ENCODE results near the gene DTX4. TPM values are rescaled to one million over a fixed set of nuclear protein-coding genes. Genes with fewer than 3 reads are reported as not detected.
A peak's percentile ranks its signal among the peaks of the same experiment; 100 is the strongest.
"Not testable (repeated sequence)": the region's sequence is repeated elsewhere in the genome, so short reads cannot be mapped to it uniquely, and the experiment has no call there.

DTX4 gene
- under 1 TPM; 0.62 to 0.69 TPM for total RNA-seq

DNA sequence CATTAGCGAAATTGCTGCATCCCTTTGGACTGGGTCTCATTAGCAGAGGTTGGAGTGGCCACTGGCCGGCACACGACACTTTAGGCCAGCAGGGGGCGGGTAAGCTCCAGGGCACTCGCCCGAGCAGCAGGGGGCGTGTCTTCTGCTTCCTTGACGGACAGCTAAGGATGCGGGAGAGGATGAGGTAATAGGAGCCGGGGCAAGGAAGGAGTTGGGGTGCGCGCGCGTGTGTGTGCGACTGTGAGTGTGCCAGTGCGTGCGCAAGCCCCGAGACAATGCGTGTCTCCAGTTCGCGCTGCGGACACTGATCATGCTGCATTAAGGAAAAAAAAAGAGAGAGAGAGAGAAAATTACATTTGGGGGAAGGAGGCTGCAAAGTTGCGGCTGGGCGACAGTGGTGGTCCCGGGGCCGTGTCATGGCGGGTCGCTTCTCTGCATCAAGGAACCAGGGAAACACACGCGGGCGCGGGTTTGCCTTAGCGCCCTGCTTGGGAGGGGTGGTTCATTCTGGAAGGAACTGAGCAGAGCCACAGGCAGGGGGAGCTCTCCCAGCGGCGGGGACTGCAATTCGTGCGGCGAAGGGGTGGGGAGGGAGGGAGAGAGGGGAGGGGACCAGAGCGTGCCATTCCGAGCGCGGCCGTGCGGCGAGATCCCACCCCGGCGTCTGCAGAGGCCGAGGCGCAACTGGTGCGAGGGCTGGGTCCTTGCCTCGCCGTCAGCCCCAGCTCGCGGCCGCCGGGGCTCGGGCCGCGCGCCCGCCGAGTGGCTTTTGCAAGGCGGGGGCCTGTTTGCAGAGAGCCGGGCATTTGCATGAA lies at the start of gene DTX4:
Gene DTX4 (plus strand): TSS at position 625 of the 815 bp plus-strand sequence. CDS start 464 bp downstream, outside the sequence.
- peak; percentile 92 for DNase-seq
- CTCF ChIA-PET: interaction anchor here (0.6 to 4.1 kb wide), 38 partner anchors 9 to 1484 kb away, joined by 3 to 41 read pairs (median 4); partner anchors contain the start of genes MPEG1 and OR5A2
- POLR2A ChIA-PET: interaction anchor here (0.8 kb wide), 1 partner anchor 16 kb away, joined by 3 read pairs; no protein-coding TSS in a partner anchor
- Mint-ChIP-seq H3K27me3 (peaks cover 32% of the 10 kb centered on the region), H3K27ac (peak within 1 kb of the TSS; percentile 31), H3K4me3 (peak within 1 kb of the TSS; percentile 78), H3K4me1 (peaks cover 7% of the 10 kb centered on the region), H3K36me3 (ENCODE audit: low read depth) (no peaks in the 10 kb centered on the region), H3K9me3 (no peaks in the 10 kb centered on the region)

DNA sequence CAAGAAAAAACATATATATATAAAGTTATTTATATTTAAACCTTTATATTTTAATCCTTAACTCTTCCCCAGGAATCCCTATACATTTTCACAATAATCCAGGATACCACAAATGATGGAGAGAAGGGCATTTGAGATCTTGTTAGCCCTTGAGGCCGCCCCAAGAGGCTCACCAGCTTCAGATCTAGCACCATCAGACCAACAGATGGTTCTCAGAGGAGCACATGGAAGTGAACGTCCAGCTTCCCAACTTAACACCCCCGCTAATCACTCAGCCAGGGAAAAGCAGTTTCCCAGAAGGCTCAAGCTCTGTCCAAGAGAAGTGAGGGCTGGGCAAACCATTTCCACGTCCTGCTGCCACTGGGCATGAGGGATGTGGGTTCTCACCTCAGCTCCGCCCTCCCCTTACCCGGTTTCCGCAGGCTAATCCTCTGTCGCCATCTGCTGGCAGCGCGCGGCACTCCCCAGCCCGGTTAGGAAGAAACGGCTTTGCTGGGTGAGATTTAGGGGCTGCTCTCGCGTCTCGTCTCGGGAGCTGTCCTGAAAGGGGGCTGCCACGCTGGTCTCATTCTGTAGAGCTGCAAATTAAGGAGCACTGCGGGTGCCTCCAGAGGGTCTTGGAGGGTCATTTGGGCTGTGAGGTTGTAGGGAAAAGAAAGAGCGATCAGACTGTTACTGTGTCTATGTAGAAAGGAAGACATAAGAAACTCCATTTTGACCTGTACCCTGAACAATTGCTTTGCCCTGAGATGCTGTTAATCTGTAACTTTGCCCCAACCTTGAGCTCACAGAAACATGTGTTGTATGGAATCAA lies 36.1 kb upstream of the DTX4 start:
- Mint-ChIP-seq H3K36me3 (ENCODE audit: low read depth) (peaks cover 51% of the 10 kb centered on the region), H3K9me3 (peaks cover 14% of the 10 kb centered on the region), H3K27ac (no peak overlapping the region), H3K4me1 (peaks cover 27% of the 10 kb centered on the region), H3K27me3 (no peaks in the 10 kb centered on the region), H3K4me3 (no peak overlapping the region)
- DNase-seq: peak; percentile 89
- ChIA-PET POLR2A (interaction anchor here (0.9 kb wide), 1 partner anchor 29 kb away, joined by 3 read pairs; no protein-coding TSS in a partner anchor), CTCF (interaction anchor here (0.7 to 2.2 kb wide), 23 partner anchors 8 to 499 kb away, joined by 3 to 21 read pairs (median 6); partner anchors contain the start of genes DTX4 and FAM111B)

DNA sequence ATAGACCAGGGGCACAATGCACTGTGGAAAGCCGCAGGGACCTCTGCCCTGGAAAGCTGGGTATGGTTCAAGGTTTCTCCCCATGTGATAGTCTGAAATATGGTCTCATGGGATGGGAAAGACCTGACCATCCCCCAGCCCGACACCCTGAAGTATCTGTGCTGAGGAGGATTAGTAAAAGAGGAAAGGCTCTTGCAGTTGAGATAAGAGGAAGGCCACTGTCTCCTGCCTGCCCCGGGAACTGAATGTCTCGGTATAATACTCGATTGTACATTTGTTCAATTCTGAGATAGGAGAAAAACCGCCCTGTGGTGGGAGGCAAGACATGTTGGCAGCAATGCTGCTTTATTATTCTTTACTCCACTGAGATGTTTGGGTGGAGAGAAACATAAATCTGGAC lies 35.4 kb upstream of the DTX4 start:
- peaks cover 46% of the 10 kb centered on the region for H3K36me3 Mint-ChIP-seq (ENCODE audit: low read depth)
- not testable (repeated sequence) for H3K27me3 Mint-ChIP-seq

DNA sequence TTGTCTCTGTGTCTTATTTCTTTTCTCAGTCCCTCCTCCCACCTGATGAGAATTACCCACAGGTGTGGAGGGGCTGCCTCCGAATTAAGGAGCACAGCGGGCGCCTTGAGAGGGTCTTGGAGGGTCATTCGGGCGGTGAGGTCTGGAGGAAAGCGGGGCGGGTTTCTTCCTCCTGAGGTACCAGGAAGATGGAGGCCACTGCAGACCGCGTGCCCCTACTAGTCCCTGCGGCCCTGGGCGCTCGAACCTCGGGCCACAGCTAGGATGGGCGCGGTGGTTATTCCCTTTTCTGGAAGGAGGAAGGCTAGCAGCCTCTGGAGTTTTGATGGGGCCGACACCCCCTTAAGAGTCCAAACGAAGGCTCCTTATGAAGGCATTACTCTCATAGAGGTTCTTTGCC lies 34.7 kb upstream of the DTX4 start:
- Mint-ChIP-seq H3K36me3 (ENCODE audit: low read depth) (peaks cover 40% of the 10 kb centered on the region), H3K27me3 (no peaks in the 10 kb centered on the region), H3K27ac (no peak overlapping the region), H3K4me1 (peaks cover 39% of the 10 kb centered on the region), H3K9me3 (peaks cover 9% of the 10 kb centered on the region), H3K4me3 (no peak overlapping the region)
- POLR2A ChIA-PET: no interaction called here
- no peak for DNase-seq
- CTCF ChIA-PET: no interaction called here

More for the DNA sequence above, 35.4 kb upstream of the DTX4 start:
- DNase-seq, H3K4me3 Mint-ChIP-seq, H3K27ac Mint-ChIP-seq, POLR2A ChIA-PET: not testable (repeated sequence)
- CTCF ChIA-PET: interaction anchor here (1.1 to 2.2 kb wide), 16 partner anchors 8 to 83 kb away, joined by 3 to 21 read pairs (median 6); partner anchors contain the start of gene DTX4
- peaks cover 34% of the 10 kb centered on the region for H3K4me1 Mint-ChIP-seq
- peaks cover 11% of the 10 kb centered on the region for H3K9me3 Mint-ChIP-seq

DNA sequence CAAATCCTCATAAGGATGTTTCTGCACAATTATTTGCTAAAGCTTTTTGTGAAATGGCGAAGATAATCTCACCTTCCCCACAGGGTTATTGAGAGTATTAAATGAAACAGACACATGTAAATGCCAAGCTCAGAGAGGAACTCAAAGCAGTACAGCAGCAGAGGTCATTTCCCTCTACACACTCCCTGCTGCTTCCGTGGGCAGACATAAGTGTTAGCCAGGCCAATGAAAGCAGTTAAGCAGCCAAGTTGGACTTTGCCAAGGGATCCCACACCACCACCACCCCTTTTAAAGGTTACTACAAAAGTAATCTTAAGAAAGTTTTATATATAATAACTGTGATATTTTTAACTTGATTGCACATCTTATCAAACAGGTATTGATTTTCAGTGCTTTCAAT lies 33.3 kb upstream of the DTX4 start:
- Mint-ChIP-seq H3K27ac (no peak overlapping the region), H3K4me3 (no peak overlapping the region), H3K4me1 (peaks cover 40% of the 10 kb centered on the region), H3K36me3 (ENCODE audit: low read depth) (peaks cover 32% of the 10 kb centered on the region), H3K9me3 (no peaks in the 10 kb centered on the region), H3K27me3 (no peaks in the 10 kb centered on the region)
- ChIA-PET POLR2A (no interaction called here), CTCF (interaction anchor here (0.5 kb wide), 1 partner anchor 448 kb away, joined by 4 read pairs; no protein-coding TSS in a partner anchor)
- DNase-seq: no peak

DNA sequence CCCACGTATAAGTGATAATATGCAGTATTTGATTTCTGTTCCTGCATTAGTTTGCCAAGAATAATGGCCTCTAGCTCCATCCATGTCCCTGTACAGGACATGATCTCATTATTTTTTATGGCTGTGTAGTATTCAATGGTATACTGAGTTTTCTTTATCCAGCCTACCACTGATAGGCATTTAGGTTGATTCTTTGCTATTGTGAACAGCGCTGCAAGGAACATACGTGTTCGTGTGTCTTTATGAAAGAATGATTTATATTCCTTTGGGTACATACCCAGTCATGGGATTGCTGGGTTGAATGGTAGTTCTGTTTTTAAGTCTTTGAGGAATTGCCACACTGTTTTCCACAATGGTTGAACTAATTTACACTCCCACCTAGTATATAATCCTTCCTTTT lies 30.7 kb upstream of the DTX4 start:
- ChIA-PET CTCF (interaction anchor here (1.6 kb wide), 1 partner anchor 11 kb away, joined by 3 read pairs; no protein-coding TSS in a partner anchor), POLR2A (no interaction called here)
- H3K36me3 Mint-ChIP-seq (ENCODE audit: low read depth): peaks cover 35% of the 10 kb centered on the region
- H3K9me3 Mint-ChIP-seq: no peaks in the 10 kb centered on the region
- no peak for DNase-seq
- peak overlapping the region; percentile 89 for H3K4me3 Mint-ChIP-seq
- peak overlapping the region; percentile 96 for H3K27ac Mint-ChIP-seq
- no peaks in the 10 kb centered on the region for H3K27me3 Mint-ChIP-seq
- H3K4me1 Mint-ChIP-seq: peaks cover 43% of the 10 kb centered on the region

DNA sequence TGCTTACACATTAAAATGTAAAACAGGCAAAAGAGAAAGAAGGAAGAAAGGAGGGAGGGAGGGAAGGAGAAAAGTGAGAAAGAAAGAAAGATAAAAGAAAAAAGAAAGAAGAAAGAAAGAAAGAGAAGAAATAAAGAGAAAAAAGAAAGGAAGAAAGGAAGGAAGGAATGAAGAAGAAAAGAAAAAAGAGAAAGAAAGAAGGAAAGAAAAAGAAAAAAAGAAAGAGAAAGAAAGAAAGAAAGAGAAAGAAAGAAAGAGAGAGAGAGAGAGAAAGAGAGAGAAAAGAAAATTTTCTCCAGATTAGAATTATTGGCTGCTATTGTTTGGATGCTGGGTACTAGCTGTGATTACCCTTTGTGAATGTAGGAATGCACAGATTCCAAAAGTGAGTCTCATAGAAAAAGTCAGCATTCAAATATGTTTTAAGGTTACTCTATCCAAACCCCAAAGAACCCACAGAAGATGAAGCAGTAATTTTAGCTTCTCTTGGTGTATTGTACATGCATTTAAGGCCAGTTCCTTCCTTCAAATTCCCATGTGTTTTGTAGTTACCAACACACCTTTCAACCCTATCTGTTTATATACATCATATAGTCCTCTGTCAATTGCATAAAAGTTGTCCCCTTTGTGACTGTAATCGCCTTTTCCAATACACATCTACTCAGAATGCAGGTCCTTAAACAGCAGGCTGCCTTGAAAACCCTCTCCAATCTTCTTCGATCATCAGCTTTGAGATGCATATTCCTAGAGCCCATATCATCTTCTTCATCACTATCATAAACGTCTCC lies 30.1 kb upstream of the DTX4 start:
- Mint-ChIP-seq H3K27ac (peak overlapping the region; percentile 96), H3K4me1 (peaks cover 43% of the 10 kb centered on the region), H3K27me3 (no peaks in the 10 kb centered on the region), H3K9me3 (no peaks in the 10 kb centered on the region), H3K4me3 (peak overlapping the region; percentile 89), H3K36me3 (ENCODE audit: low read depth) (peaks cover 40% of the 10 kb centered on the region)
- ChIA-PET POLR2A (interaction anchor here (1.0 to 1.4 kb wide), 3 partner anchors 11 to 36 kb away, joined by 5 to 9 read pairs (median 6); no protein-coding TSS in a partner anchor), CTCF (interaction anchor here (1.0 to 1.4 kb wide), 6 partner anchors 14 to 84 kb away, joined by 3 to 8 read pairs (median 4); no protein-coding TSS in a partner anchor)
- DNase-seq: no peak

DNA sequence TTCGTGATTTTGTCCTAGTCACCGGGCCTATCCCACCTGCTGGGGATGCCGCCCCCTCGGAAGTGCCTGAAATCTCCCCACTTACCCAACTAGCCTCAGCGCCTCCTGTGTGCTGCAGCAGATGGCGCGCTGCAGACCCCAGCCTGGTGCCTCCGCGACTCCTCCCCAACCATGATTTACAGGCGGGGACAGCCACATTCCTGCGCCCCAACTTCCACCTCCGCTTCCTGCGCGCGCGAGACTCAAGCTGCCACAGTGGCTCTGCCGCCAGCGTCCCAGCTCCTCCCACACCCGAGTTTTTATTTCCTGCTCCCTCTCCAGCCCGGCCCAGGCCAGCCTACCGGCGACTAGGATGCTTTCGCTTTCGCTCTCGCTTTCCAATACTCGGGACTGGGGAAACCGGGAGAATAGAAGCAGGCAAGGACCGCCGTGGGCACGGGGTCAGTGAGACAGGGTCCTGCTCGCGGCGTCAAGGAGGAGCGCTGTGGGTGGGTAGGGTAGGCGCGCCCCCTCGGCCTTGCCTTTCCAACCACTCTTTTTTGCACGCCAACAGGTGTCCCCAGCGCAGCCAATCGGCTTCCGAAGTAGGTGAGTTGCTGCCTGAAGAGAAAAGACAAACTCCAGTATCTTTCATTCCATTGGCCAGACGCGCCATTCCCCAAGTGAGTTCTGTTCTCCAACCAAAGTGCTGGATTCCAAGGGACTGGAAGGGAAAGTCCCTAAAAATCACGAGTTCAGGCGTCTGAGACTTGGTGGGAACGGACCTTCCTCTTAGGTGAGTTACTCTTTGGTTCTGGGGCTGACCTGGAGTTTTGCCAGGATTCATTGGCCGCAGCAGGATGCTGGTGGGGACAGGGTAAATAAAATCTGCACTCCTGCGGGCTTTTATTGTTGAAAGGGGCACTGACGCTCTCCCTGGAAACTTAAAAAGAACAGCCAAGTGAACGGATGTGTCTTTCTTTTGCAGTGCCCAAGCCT lies 29.1 kb upstream of the DTX4 start, which contains the start of gene FAM111A:
Gene FAM111A (plus strand): TSS at position 327 of the 978 bp plus-strand sequence. CDS start 6,017 bp downstream, outside the sequence.
- Mint-ChIP-seq H3K9me3 (no peaks in the 10 kb centered on the region), H3K27ac (peak within 1 kb of the TSS; percentile 96), H3K4me1 (peaks cover 52% of the 10 kb centered on the region), H3K4me3 (peak within 1 kb of the TSS; percentile 89), H3K36me3 (ENCODE audit: low read depth) (peaks cover 47% of the 10 kb centered on the region), H3K27me3 (no peaks in the 10 kb centered on the region)
- CTCF ChIA-PET: interaction anchor here (1.0 to 5.9 kb wide), 8 partner anchors 14 to 85 kb away, joined by 3 to 43 read pairs (median 4); partner anchors contain the start of gene DTX4
- POLR2A ChIA-PET: interaction anchor here (0.7 to 1.4 kb wide), 4 partner anchors 10 to 37 kb away, joined by 3 to 9 read pairs (median 6); no protein-coding TSS in a partner anchor
- peak; percentile 94 for DNase-seq

DNA sequence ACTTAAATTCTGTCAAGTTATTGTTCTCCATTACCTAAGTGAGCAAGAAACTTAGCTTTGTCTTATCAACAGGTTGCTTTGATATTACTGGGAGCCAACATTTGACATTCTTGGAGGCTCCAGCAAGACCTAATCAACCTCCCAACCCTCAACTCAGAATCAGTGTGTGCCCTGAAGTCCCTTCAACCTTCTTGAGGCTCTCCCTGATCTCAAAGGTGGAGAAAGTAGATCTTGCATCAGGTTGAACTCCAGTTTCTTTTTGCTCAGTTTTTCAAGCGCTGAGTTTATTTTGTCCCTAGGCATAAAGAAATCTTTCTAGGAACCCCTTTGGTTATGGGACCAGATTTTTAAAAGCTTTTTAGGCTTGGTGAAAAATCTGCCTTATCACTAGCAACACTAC lies 27.8 kb upstream of the DTX4 start:
- Mint-ChIP-seq H3K36me3 (ENCODE audit: low read depth) (peaks cover 59% of the 10 kb centered on the region), H3K27ac (peak overlapping the region; percentile 96), H3K9me3 (no peaks in the 10 kb centered on the region), H3K4me1 (peaks cover 64% of the 10 kb centered on the region), H3K27me3 (no peaks in the 10 kb centered on the region), H3K4me3 (peak overlapping the region; percentile 89)
- DNase-seq: no peak
- CTCF ChIA-PET: interaction anchor here (1.0 to 5.9 kb wide), 6 partner anchors 8 to 38 kb away, joined by 3 to 43 read pairs (median 12); partner anchors contain the start of gene DTX4
- POLR2A ChIA-PET: interaction anchor here (1.3 kb wide), 1 partner anchor 36 kb away, joined by 4 read pairs; no protein-coding TSS in a partner anchor

DNA sequence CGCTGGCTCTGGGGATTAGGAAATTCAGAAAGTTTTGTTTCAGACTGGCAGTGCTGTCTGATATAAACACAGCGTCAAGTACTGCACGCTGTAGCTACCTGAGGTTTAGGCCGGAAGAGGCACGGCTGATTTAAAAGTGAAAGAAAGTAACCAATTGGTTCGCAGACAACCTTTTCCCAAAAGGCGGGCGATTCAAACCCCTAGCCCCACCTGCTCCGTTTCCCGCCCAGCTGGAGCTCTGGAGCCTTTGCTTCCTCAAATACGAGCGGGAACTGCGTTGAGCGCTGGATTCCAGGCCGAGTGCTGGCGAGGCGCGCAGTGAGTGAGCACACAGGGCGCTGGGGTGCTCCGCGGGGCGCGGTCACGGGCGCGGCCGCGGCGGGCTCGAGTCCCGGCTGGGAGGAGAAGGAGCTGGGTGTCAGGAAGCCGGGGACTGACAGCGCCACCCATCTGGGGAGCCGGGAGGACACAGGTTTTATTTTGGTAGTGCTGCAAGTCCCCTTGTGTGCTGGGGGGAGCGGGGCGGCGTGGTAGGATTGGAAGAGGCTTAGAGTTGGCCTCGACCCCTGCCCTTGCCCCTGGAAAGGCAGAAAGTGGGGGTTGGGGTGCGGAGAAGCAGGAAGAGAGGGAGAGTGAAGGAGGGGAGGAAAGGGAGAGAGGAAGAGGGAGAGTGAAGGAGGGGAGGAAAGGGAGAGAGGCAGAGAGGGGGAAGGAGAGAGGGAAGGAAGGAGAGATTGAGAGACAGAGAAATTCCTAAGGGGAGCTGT lies 27.2 kb upstream of the DTX4 start:
- Mint-ChIP-seq H3K9me3 (no peaks in the 10 kb centered on the region), H3K27ac (peak overlapping the region; percentile 96), H3K27me3 (no peaks in the 10 kb centered on the region), H3K36me3 (ENCODE audit: low read depth) (peaks cover 62% of the 10 kb centered on the region), H3K4me3 (peak overlapping the region; percentile 89), H3K4me1 (peaks cover 70% of the 10 kb centered on the region)
- ChIA-PET CTCF (interaction anchor here (1.0 to 5.9 kb wide), 6 partner anchors 9 to 38 kb away, joined by 3 to 43 read pairs (median 12); partner anchors contain the start of gene DTX4), POLR2A (interaction anchor here (1.3 kb wide), 1 partner anchor 37 kb away, joined by 4 read pairs; no protein-coding TSS in a partner anchor)
- DNase-seq: peak; percentile 88
